Natural killer cell (primary cell): ENCODE measurements around the gene ZRANB1. TPM values are rescaled to one million over a fixed set of nuclear protein-coding genes. Genes with fewer than 3 reads are reported as not detected.
A peak's percentile ranks its signal among the peaks of the same experiment; 100 is the strongest.

Source experiments
- ATAC-seq, 3 donors: fragments of 150-1000 bp in 2 of 3; fragments of 200-7000 bp in 1 of 3; cut with Tn5 transposase; 1 replicate in 1 of 3; 2 replicates in 2 of 3; pipeline ENCODE4 v1.10.0; 2021; ENCODE audit warnings: mild to moderate bottlenecking in 2 of 3, moderate library complexity in 2 of 3
- DNase-seq, 2 donors: peaks; one replicate each; pipeline versions ENCODE4 v3.0.0 to v3.0.0-alpha.2; 2013 to 2021; ENCODE audit warnings: mixed read lengths in 1 of 2
- H3K27ac ChIP-seq: one replicate; pipeline ENCODE4 v1.5.1; 2013; ENCODE audit warnings: mild to moderate bottlenecking, low read length
- H3K27me3 ChIP-seq: one replicate; pipeline ENCODE4 v1.6.1; 2013; ENCODE audit warnings: low read length; ENCODE audit not compliant: control insufficient read depth, insufficient read depth
- H3K36me3 ChIP-seq: one replicate; pipeline ENCODE4 v1.6.1; 2013; ENCODE audit warnings: low read length; ENCODE audit not compliant: control insufficient read depth, insufficient read depth
- H3K4me1 ChIP-seq: one replicate; pipeline ENCODE4 v1.6.1; 2013; ENCODE audit warnings: low read length; ENCODE audit not compliant: control insufficient read depth, insufficient read depth
- H3K4me3 ChIP-seq: one replicate; pipeline ENCODE4 v1.5.1; 2013; ENCODE audit warnings: low read length
- H3K9me3 ChIP-seq: one replicate; pipeline ENCODE4 v1.6.1; 2013; ENCODE audit warnings: low read length; ENCODE audit not compliant: control insufficient read depth, insufficient read depth
- H3K27ac Mint-ChIP-seq, 2 donors: one replicate each; pipeline ENCODE4 v1.8.0; 2022; ENCODE audit warnings: mild to moderate bottlenecking in 2 of 2, mixed read lengths in 2 of 2, moderate library complexity in 1 of 2
- H3K27me3 Mint-ChIP-seq, 2 donors: one replicate each; pipeline ENCODE4 v1.8.0; 2022; ENCODE audit warnings: low read depth in 2 of 2, mixed read lengths in 2 of 2
- H3K36me3 Mint-ChIP-seq: one replicate; pipeline ENCODE4 v1.8.0; 2022; ENCODE audit warnings: mixed read lengths
- H3K4me1 Mint-ChIP-seq, 2 donors: one replicate each; pipeline ENCODE4 v1.8.0; 2022; ENCODE audit warnings: mixed read lengths in 2 of 2
- H3K4me3 Mint-ChIP-seq: one replicate; pipeline ENCODE4 v1.8.0; 2022; ENCODE audit warnings: mild to moderate bottlenecking, moderate library complexity, mixed read lengths
- H3K9me3 Mint-ChIP-seq, 2 donors: one replicate each; pipeline ENCODE4 v1.8.0; 2022; ENCODE audit warnings: mixed read lengths in 2 of 2
- WGBS: methylation state at CpG from one replicate; pipeline ENCODE4 v1.1.7; 2013; ENCODE audit warnings: missing lambda C conversion rate; ENCODE audit not compliant: insufficient coverage; 5-methylcytosine and 5-hydroxymethylcytosine counted together
- intact Hi-C: fragments of 100-400 bp; cut with micrococcal nuclease; formaldehyde crosslinking; loops from one replicate; pipeline ENCODE4 v1.14.2; 2022
- total RNA-seq, 4 donors: library from RNA; stranded (reverse); fragments of 120-200 nt in 1 of 4; gene quantifications; one replicate each; pipeline versions ENCODE4 v1.2.3 to v1.2.4, GENCODE V29; 2013 to 2022
- TF ChIP-seq, protein P1 (sequence below): fragments of 200-600 bp; IDR thresholded peaks from one replicate; pipeline ENCODE4 v1.8.0; 2022; ENCODE audit warnings: antibody characterized with exemption

ZRANB1 gene
- total RNA-seq, 3 donors from 2014 or later (not counting 1 experiment from before 2014, with no cell fraction given): 18.0 to 20.5 (median 18.8) TPM

DNA sequence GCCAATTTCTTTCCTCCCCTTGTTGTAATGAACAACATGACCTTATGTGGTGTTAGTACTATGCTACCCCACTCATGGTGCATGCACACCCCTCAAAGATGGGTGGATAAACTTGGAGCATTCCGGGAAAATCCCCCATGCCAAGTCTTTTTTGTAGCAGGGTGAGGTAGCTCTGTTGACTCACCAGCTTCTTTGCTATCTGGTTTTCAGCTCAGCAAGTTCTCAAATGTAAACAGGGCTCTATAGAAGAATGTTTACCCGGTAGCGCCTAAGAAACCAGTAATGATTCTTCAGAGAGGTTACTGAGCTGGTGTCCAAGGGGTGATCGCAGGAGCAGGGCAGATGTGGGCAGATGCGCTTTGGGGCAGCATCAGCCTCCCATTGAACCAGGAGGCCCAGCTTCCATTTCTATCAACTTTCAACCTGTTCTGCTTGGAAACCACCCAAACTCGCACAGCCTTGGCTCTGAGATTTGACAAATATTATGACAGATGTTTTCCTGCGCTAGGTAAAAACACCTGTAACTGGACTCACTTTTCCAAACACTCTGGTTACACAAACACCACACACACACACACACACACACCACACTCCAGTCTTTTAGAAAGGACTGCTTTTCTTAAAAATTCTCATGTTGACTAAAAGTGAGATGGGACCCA lies 87.8 kb downstream of the ZRANB1 start:
- Mint-ChIP-seq H3K4me1 (peaks cover 63 to 74% of the 10 kb centered on the region in 2 donors), H3K36me3 (no peaks in the 10 kb centered on the region), H3K27ac (peak overlapping the region; percentile 78 to 81), H3K4me3 (no peak overlapping the region), H3K9me3 (no peaks in the 10 kb centered on the region), H3K27me3 (no peaks in the 10 kb centered on the region)
- no peak for ATAC-seq
- Histone ChIP-seq H3K27ac (no peak overlapping the region), H3K9me3 (no peaks in the 10 kb centered on the region), H3K36me3 (peaks cover 17% of the 10 kb centered on the region), H3K27me3 (no peaks in the 10 kb centered on the region), H3K4me1 (peaks cover 7% of the 10 kb centered on the region), H3K4me3 (no peak overlapping the region)
- no peak for DNase-seq
- TF ChIP-seq, protein P1, sequence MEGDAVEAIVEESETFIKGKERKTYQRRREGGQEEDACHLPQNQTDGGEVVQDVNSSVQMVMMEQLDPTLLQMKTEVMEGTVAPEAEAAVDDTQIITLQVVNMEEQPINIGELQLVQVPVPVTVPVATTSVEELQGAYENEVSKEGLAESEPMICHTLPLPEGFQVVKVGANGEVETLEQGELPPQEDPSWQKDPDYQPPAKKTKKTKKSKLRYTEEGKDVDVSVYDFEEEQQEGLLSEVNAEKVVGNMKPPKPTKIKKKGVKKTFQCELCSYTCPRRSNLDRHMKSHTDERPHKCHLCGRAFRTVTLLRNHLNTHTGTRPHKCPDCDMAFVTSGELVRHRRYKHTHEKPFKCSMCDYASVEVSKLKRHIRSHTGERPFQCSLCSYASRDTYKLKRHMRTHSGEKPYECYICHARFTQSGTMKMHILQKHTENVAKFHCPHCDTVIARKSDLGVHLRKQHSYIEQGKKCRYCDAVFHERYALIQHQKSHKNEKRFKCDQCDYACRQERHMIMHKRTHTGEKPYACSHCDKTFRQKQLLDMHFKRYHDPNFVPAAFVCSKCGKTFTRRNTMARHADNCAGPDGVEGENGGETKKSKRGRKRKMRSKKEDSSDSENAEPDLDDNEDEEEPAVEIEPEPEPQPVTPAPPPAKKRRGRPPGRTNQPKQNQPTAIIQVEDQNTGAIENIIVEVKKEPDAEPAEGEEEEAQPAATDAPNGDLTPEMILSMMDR: no peak
- WGBS: 95% methylated on average over 7 of the region's 7 CpGs
- intact Hi-C loops: no loop called here

DNA sequence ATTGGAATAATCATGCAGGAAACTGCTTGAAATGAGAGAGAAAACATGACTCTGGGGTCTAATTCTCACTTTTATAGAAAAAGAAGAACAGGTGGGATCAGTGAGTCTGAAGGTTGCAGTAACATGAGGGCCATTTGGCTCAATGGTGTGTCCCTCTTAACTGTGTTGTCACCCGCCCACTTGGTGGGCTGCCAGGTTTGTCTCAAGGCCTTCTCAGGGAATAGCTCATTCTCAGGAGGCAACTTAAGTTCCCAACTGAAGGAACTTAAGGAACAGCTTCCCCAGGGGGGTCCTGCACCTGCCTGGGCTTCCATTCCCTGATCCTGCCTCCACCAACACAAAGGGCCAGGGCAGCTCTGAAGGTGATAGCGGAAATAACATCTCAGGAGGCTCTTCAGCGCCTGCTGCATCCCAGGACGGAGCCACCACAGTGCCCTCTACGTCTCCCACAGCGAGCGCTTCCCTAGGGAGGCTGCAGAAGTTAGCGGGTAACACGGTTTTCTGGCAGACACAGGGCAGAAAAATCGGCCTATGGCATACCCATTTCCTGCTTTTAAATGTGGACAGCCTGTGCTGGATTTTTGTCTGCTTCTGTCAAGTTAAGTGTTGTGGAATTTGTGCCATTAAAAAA lies 88.8 kb downstream of the ZRANB1 start:
- no peaks in the 10 kb centered on the region for H3K9me3 Mint-ChIP-seq
- intact Hi-C loops: no loop called here
- Histone ChIP-seq H3K9me3 (no peaks in the 10 kb centered on the region), H3K4me1 (peaks cover 7% of the 10 kb centered on the region), H3K4me3 (no peak overlapping the region), H3K27ac (no peak overlapping the region), H3K36me3 (peaks cover 17% of the 10 kb centered on the region), H3K27me3 (no peaks in the 10 kb centered on the region)
- H3K36me3 Mint-ChIP-seq: no peaks in the 10 kb centered on the region
- ATAC-seq (no peak), DNase-seq (no peak)
- 79% methylated on average over 9 of the region's 10 CpGs for WGBS
- no peak overlapping the region for H3K4me3 Mint-ChIP-seq
- H3K27ac Mint-ChIP-seq: peak overlapping the region; percentile 78 to 81
- peaks cover 63 to 74% of the 10 kb centered on the region in 2 donors for H3K4me1 Mint-ChIP-seq
- no peaks in the 10 kb centered on the region for H3K27me3 Mint-ChIP-seq
- TF ChIP-seq, protein P1: no peak

GRCh38 chr10:125032474-125033020 lies 90.6 kb downstream of the ZRANB1 start:
- no peaks in the 10 kb centered on the region for H3K27me3 Mint-ChIP-seq
- Histone ChIP-seq H3K27me3 (no peaks in the 10 kb centered on the region), H3K4me1 (peaks cover 7% of the 10 kb centered on the region), H3K4me3 (no peak overlapping the region), H3K36me3 (peaks cover 11% of the 10 kb centered on the region), H3K27ac (no peak overlapping the region), H3K9me3 (no peaks in the 10 kb centered on the region)
- DNase-seq: no peak
- ATAC-seq: no peak
- intact Hi-C loops: no loop called here
- TF ChIP-seq, protein P1: no peak
- 90% methylated on average over 15 of the region's 15 CpGs for WGBS
- no peak overlapping the region for H3K4me3 Mint-ChIP-seq
- peak overlapping the region; percentile 78 to 81 for H3K27ac Mint-ChIP-seq
- no peaks in the 10 kb centered on the region for H3K9me3 Mint-ChIP-seq
- H3K36me3 Mint-ChIP-seq: no peaks in the 10 kb centered on the region
- peaks cover 81 to 89% of the 10 kb centered on the region in 2 donors for H3K4me1 Mint-ChIP-seq
